SK-N-SH (cell line): ENCODE results near the gene ERN1. TPM values are rescaled to one million over a fixed set of nuclear protein-coding genes. Genes with fewer than 3 reads are reported as not detected.

ENCODE experiments used
- CTCF ChIA-PET: fragments of 300-600, 350-600 bp; formaldehyde crosslinking; extraction: SDS; loops from one replicate; lab custom pipeline; 2021; lab: Yijun Ruan, JAX
- POLR2A ChIA-PET: fragments of 350-600 bp; sonication (Branson Sonifier 250); formaldehyde crosslinking; extraction: SDS; loops from one replicate; lab custom pipeline; 2020; ENCODE audit warnings: antibody characterized with exemption, inconsistent platforms; lab: Yijun Ruan, JAX
- DNase-seq: peaks from one replicate; pipeline ENCODE4 v3.0.0; 2012
- H2AFZ ChIP-seq: fragments of 200-600 bp; sonication (generic); 2 replicates; pipeline ENCODE4 v1.8.1; 2016; ENCODE audit warnings: antibody characterized with exemption, mild to moderate bottlenecking, low read depth
- H3F3A ChIP-seq: fragments of 200-600 bp; sonication (generic); replicated peaks from 2 replicates; pipeline ENCODE3; 2016; ENCODE audit warnings: antibody characterized with exemption, mild to moderate bottlenecking; ENCODE audit not compliant: insufficient read depth
- H3K27ac ChIP-seq, 2 experiments: fragments of 200-500 bp in 1 of 2; fragments of 200-600 bp in 1 of 2; sonication (Bioruptor generic) in 1 of 2; sonication (generic), shearing (Covaris generic) in 1 of 2; 2 replicates each; pipeline versions ENCODE4 v1.5.1 to v1.6.1; 2014 to 2016; ENCODE audit warnings: low read depth in 2 of 2, inconsistent platforms in 1 of 2, low read length in 1 of 2, mild to moderate bottlenecking in 1 of 2, mixed read lengths in 1 of 2
- H3K27me3 ChIP-seq: fragments of 200-600 bp; sonication (generic), shearing (Covaris generic); 2 replicates; pipeline ENCODE4 v1.6.1; 2016; ENCODE audit warnings: mixed run types; ENCODE audit not compliant: insufficient read depth
- H3K36me3 ChIP-seq, 2 experiments: fragments of 200-500 bp in 1 of 2; fragments of 200-600 bp in 1 of 2; sonication (Bioruptor generic) in 1 of 2; sonication (generic) in 1 of 2; replicated peaks in 1 of 2; 2 replicates each; pipeline versions ENCODE3 to v1.5.1; 2014 to 2016; ENCODE audit warnings: low read length in 1 of 2, mild to moderate bottlenecking in 1 of 2; ENCODE audit not compliant: insufficient read depth in 2 of 2, control insufficient read depth in 1 of 2
- H3K4me1 ChIP-seq, 2 experiments: fragments of 200-500 bp in 1 of 2; fragments of 200-600 bp in 1 of 2; sonication (Bioruptor generic) in 1 of 2; sonication (generic), shearing (Covaris generic) in 1 of 2; 2 replicates each; pipeline versions ENCODE4 v1.5.1 to v1.6.1; 2014 to 2016; ENCODE audit warnings: low read depth in 1 of 2, low read length in 1 of 2, mixed run types in 1 of 2; ENCODE audit not compliant: insufficient read depth in 2 of 2, control insufficient read depth in 1 of 2
- H3K4me2 ChIP-seq: fragments of 200-600 bp; sonication (generic), shearing (Covaris generic); 2 replicates; pipeline ENCODE4 v1.6.1; 2017; ENCODE audit warnings: mixed run types
- H3K4me3 ChIP-seq, 2 experiments: fragments of 200-500 bp in 1 of 2; fragments of 200-600 bp in 1 of 2; sonication (Bioruptor generic) in 1 of 2; sonication (generic), shearing (Covaris generic) in 1 of 2; 2 replicates each; pipeline versions ENCODE4 v1.5.1 to v1.8.1; 2014 to 2016; ENCODE audit warnings: low read depth in 2 of 2, inconsistent platforms in 1 of 2, low read length in 1 of 2, mild to moderate bottlenecking in 1 of 2, mixed read lengths in 1 of 2, moderate library complexity in 1 of 2
- H3K79me2 ChIP-seq: fragments of 200-600 bp; sonication (generic); 2 replicates; pipeline ENCODE4 v1.8.1; 2017; ENCODE audit warnings: mild to moderate bottlenecking; ENCODE audit not compliant: insufficient read depth
- H3K9ac ChIP-seq: fragments of 200-600 bp; sonication (generic); 2 replicates; pipeline ENCODE4 v1.6.1; 2017; ENCODE audit warnings: mixed run types
- H3K9me2 ChIP-seq: fragments of 200-600 bp; sonication (generic); 2 replicates; pipeline ENCODE4 v1.6.1; 2017; ENCODE audit warnings: mixed run types
- H3K9me3 ChIP-seq: fragments of 200-600 bp; sonication (generic); 2 replicates; pipeline ENCODE4 v1.6.1; 2017; ENCODE audit warnings: mixed run types, mild to moderate bottlenecking, moderate library complexity
- H4K20me1 ChIP-seq: fragments of 200-600 bp; sonication (generic); 2 replicates; pipeline ENCODE4 v1.6.1; 2017; ENCODE audit warnings: mild to moderate bottlenecking, mixed run types; ENCODE audit not compliant: insufficient read depth
- EP300 ChIP-seq, 2 experiments: IDR thresholded peaks; 2 replicates each; pipeline versions ENCODE4 v1.4.0 to v1.6.1; 2012; ENCODE audit warnings: borderline replicate concordance in 1 of 2, low read depth in 1 of 2, low read length in 1 of 2
- EZH2phosphoT487 ChIP-seq: fragments of 200-600 bp; sonication (generic); IDR thresholded peaks from 2 replicates; pipeline ENCODE4 v1.6.1; 2017; ENCODE audit warnings: low read depth, mixed run types, mild to moderate bottlenecking, antibody characterized with exemption, moderate library complexity, borderline replicate concordance
- FOSL2 ChIP-seq: IDR thresholded peaks from 2 replicates; pipeline ENCODE4 v1.4.0; 2012; ENCODE audit warnings: low read depth, mild to moderate bottlenecking, moderate library complexity, borderline replicate concordance
- FOXJ3 ChIP-seq: sonication (generic); formaldehyde crosslinking; IDR thresholded peaks from 2 replicates; pipeline ENCODE4 v1.5.1; 2020; ENCODE audit warnings: mild to moderate bottlenecking, missing genetic modification reagents
- FOXM1 ChIP-seq: IDR thresholded peaks from 2 replicates; pipeline ENCODE4 v1.4.0; 2012; ENCODE audit warnings: low read depth, mild to moderate bottlenecking
- GABPA ChIP-seq: IDR thresholded peaks from 2 replicates; pipeline ENCODE4 v1.4.0; 2012; ENCODE audit warnings: low read depth, mild to moderate bottlenecking
- JUND ChIP-seq: IDR thresholded peaks from 2 replicates; pipeline ENCODE4 v1.4.0; 2012
- MEF2A ChIP-seq: IDR thresholded peaks from 2 replicates; pipeline ENCODE4 v1.4.0; 2012; ENCODE audit warnings: low read depth, borderline replicate concordance
- NFIC ChIP-seq: IDR thresholded peaks from 2 replicates; pipeline ENCODE4 v1.4.0; 2012; ENCODE audit warnings: borderline replicate concordance
- RAD21 ChIP-seq: IDR thresholded peaks from 2 replicates; pipeline ENCODE4 v1.6.1; 2012; ENCODE audit warnings: mild to moderate bottlenecking, low read length
- RFX5 ChIP-seq: IDR thresholded peaks from 2 replicates; pipeline ENCODE4 v1.6.1; 2012; ENCODE audit warnings: mild to moderate bottlenecking, improper control_type of control experiment, low read length
- SMC3 ChIP-seq: IDR thresholded peaks from 2 replicates; pipeline ENCODE4 v1.6.1; 2012; ENCODE audit warnings: low read depth, low read length, improper control_type of control experiment
- TEAD4 ChIP-seq: IDR thresholded peaks from 2 replicates; pipeline ENCODE4 v1.4.0; 2012; ENCODE audit warnings: mild to moderate bottlenecking, borderline replicate concordance; ENCODE audit not compliant: insufficient read depth
- USF2 ChIP-seq: fragments of 150-350 bp; IDR thresholded peaks from 2 replicates; pipeline ENCODE4 v1.6.1; 2017; ENCODE audit warnings: antibody characterized with exemption, low read length, low read depth, borderline replicate concordance
- WGBS: methylation state at CpG from one replicate; pipeline ENCODE4 v1.1.6; 2017; ENCODE audit warnings: low lambda C conversion rate; 5-methylcytosine and 5-hydroxymethylcytosine counted together
- polyA plus RNA-seq, 3 experiments: library from polyadenylated mRNA; depleted of rRNA; stranded (reverse); fragments of >200 nt; gene quantifications; 2 replicates each; pipeline ENCODE4 v1.2.3, GENCODE V29; 2012
- TF ChIP-seq, protein P1 (sequence below): IDR thresholded peaks from 2 replicates; pipeline ENCODE4 v1.4.0; 2012; ENCODE audit warnings: low read depth, borderline replicate concordance
- TF ChIP-seq, protein P2 (sequence below): IDR thresholded peaks from 2 replicates; pipeline ENCODE4; 2012
- TF ChIP-seq, protein P3 (sequence below): fragments of 150-350 bp; IDR thresholded peaks from 2 replicates; pipeline ENCODE4 v1.6.1; 2016; ENCODE audit warnings: mild to moderate bottlenecking, low read depth, low read length
- TF ChIP-seq, protein P4 (sequence below): IDR thresholded peaks from 2 replicates; pipeline ENCODE4 v1.4.0; 2012; ENCODE audit warnings: low read depth, borderline replicate concordance

The ERN1 gene
- polyA plus RNA-seq, 1 of the 3 experiments (the other 2 are of a cell fraction), result 7.3 TPM

DNA sequence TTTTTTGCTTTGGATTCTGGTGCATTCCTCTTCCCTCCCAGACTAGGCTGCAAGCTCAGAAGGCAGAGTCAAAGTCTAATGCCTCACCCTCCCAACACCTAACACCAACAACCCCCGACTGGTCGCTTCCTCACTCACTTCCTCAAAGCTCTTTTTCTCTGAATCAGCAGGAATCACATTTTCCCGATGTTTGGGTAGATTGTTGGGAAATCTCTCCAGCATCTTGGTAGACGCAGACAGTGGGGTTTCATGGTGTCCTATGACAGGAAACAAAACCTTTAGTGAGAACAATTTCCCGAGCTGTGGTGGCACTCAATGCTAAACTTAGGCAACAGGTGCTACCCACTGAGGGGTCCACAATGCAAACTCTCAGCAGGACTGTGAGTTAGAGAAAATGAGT, 69.6 kb downstream of the ERN1 start:
- no peak for DNase-seq
- TF ChIP-seq RAD21, result no peak
- no peak for TF ChIP-seq GABPA
- TF ChIP-seq JUND, result no peak
- TF ChIP-seq FOXM1, result no peak
- no peak for TF ChIP-seq EP300 (IDR thresholded peaks at IDR 0.05; ENCODE audit: borderline replicate concordance in 1 of 2, low read depth in 1 of 2, low read length in 1 of 2)
- no peak for TF ChIP-seq MEF2A
- TF ChIP-seq, protein P1, sequence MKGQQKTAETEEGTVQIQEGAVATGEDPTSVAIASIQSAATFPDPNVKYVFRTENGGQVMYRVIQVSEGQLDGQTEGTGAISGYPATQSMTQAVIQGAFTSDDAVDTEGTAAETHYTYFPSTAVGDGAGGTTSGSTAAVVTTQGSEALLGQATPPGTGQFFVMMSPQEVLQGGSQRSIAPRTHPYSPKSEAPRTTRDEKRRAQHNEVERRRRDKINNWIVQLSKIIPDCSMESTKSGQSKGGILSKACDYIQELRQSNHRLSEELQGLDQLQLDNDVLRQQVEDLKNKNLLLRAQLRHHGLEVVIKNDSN, result no peak
- TF ChIP-seq FOXJ3, result no peak
- TF ChIP-seq, protein P2, sequence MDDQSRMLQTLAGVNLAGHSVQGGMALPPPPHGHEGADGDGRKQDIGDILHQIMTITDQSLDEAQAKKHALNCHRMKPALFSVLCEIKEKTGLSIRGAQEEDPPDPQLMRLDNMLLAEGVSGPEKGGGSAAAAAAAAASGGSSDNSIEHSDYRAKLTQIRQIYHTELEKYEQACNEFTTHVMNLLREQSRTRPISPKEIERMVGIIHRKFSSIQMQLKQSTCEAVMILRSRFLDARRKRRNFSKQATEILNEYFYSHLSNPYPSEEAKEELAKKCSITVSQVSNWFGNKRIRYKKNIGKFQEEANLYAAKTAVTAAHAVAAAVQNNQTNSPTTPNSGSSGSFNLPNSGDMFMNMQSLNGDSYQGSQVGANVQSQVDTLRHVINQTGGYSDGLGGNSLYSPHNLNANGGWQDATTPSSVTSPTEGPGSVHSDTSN, result no peak
- no peak for TF ChIP-seq NFIC
- no peak for TF ChIP-seq EZH2phosphoT487
- TF ChIP-seq USF2, result no peak
- TF ChIP-seq, all 33 proteins: peak for 0
- Histone ChIP-seq H2AFZ (no peak overlapping the region), H3K27me3 (no peaks in the 10 kb centered on the region), H3K36me3 (peaks cover 4 to 21% of the 10 kb centered on the region in 2 experiments), H3K9me3 (no peaks in the 10 kb centered on the region), H4K20me1 (no peaks in the 10 kb centered on the region), H3K27ac (no peak overlapping the region), H3K9me2 (no peaks in the 10 kb centered on the region), H3K4me3 (no peak overlapping the region), H3F3A (no peaks in the 10 kb centered on the region), H3K4me1 (no peaks in the 10 kb centered on the region), H3K79me2 (no peaks in the 10 kb centered on the region), H3K9ac (no peak overlapping the region), H3K4me2 (no peak overlapping the region)
- POLR2A ChIA-PET, result no interaction called here
- CTCF ChIA-PET, result interaction anchor here (14.7 to 22.7 kb wide), 2 partner anchors 32 to 73 kb away, joined by 160 to 266 read pairs; partner anchors contain the start of gene ERN1
- WGBS, result 93% methylated on average over 5 of the region's 5 CpGs

- Histone ChIP-seq H3K4me3 (no peak overlapping the region), H2AFZ (no peak overlapping the region), H3K36me3 (peaks cover 6 to 22% of the 10 kb centered on the region in 2 experiments), H3K4me2 (no peak overlapping the region), H3F3A (no peaks in the 10 kb centered on the region), H3K4me1 (no peaks in the 10 kb centered on the region), H4K20me1 (no peaks in the 10 kb centered on the region), H3K9ac (no peak overlapping the region), H3K9me2 (no peaks in the 10 kb centered on the region), H3K9me3 (no peaks in the 10 kb centered on the region), H3K27ac (no peak overlapping the region), H3K79me2 (no peaks in the 10 kb centered on the region), H3K27me3 (no peaks in the 10 kb centered on the region)
- DNase-seq, result no peak
- CTCF ChIA-PET, result interaction anchor here (0.6 to 22.7 kb wide), 4 partner anchors 9 to 74 kb away, joined by 3 to 266 read pairs (median 82); partner anchors contain the start of gene ERN1
- POLR2A ChIA-PET, result no interaction called here
- 97% methylated on average over 2 of the region's 2 CpGs for WGBS
- TF ChIP-seq USF2 (no peak), EZH2phosphoT487 (no peak), TEAD4 (no peak), FOSL2 (no peak), FOXJ3 (no peak), MEF2A (no peak), NFIC (no peak), RFX5 (no peak), SMC3 (no peak)
- TF ChIP-seq, protein P3, sequence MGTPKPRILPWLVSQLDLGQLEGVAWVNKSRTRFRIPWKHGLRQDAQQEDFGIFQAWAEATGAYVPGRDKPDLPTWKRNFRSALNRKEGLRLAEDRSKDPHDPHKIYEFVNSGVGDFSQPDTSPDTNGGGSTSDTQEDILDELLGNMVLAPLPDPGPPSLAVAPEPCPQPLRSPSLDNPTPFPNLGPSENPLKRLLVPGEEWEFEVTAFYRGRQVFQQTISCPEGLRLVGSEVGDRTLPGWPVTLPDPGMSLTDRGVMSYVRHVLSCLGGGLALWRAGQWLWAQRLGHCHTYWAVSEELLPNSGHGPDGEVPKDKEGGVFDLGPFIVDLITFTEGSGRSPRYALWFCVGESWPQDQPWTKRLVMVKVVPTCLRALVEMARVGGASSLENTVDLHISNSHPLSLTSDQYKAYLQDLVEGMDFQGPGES, result no peak
- TF ChIP-seq, protein P4, sequence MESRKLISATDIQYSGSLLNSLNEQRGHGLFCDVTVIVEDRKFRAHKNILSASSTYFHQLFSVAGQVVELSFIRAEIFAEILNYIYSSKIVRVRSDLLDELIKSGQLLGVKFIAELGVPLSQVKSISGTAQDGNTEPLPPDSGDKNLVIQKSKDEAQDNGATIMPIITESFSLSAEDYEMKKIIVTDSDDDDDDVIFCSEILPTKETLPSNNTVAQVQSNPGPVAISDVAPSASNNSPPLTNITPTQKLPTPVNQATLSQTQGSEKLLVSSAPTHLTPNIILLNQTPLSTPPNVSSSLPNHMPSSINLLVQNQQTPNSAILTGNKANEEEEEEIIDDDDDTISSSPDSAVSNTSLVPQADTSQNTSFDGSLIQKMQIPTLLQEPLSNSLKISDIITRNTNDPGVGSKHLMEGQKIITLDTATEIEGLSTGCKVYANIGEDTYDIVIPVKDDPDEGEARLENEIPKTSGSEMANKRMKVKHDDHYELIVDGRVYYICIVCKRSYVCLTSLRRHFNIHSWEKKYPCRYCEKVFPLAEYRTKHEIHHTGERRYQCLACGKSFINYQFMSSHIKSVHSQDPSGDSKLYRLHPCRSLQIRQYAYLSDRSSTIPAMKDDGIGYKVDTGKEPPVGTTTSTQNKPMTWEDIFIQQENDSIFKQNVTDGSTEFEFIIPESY, result no peak
Observed at GRCh38 chr17:64059756-64060155, 70.2 kb downstream of the ERN1 start.
